ENCODE data around the gene SLC4A1AP. TPM values are rescaled to one million over a fixed set of nuclear protein-coding genes. Genes with fewer than 3 reads are reported as not detected.

Gene SLC4A1AP
- total and polyA plus RNA-seq, 2 experiments from 2014 or later = 24.3 to 29.2 TPM

GRCh38 chr2:27645197-27645596, 18.5 kb upstream of the SLC4A1AP start:
- TF ChIP-seq JUNB (IDR thresholded peaks at IDR 0.05; ENCODE audit: unreplicated experiment) (no peak), ZNF462 (CRISPR knock-in tag; IDR thresholded peaks at IDR 0.05) (no peak), ZNF114 (CRISPR knock-in tag; IDR thresholded peaks at IDR 0.05) (no peak), REST (IDR thresholded peaks at IDR 0.05; ENCODE audit: unreplicated experiment) (no peak), EZH2 (IDR thresholded peaks at IDR 0.05; ENCODE audit: low read depth, unreplicated experiment) (no peak)
- no peak overlapping the region for H3K4me2 ChIP-seq
- peaks cover 2% of the 10 kb centered on the region for H3K27me3 Mint-ChIP-seq (ENCODE audit: insufficient read depth, low read depth, poor library complexity)
- no peaks in the 10 kb centered on the region for H3K9me2 ChIP-seq (ENCODE audit: insufficient read depth)
- H3K4me1 ChIP-seq (ENCODE audit: insufficient read depth) = no peaks in the 10 kb centered on the region
- ATAC-seq (no peak), DNase-seq (ENCODE audit: low spot score) (no peak)
- no peaks in the 10 kb centered on the region for H3K79me2 ChIP-seq (replicated peaks; ENCODE audit: insufficient read depth)
- H3K27ac Mint-ChIP-seq = no peak overlapping the region
- H2AFZ ChIP-seq = no peak overlapping the region
- no peak overlapping the region for H3K27ac ChIP-seq (ENCODE audit: low read depth)
- no peaks in the 10 kb centered on the region for H3F3A ChIP-seq (replicated peaks; ENCODE audit: low read depth)
- peaks cover 26% of the 10 kb centered on the region for H3K36me3 ChIP-seq (ENCODE audit: insufficient read depth)
- H3K4me3 Mint-ChIP-seq = no peak overlapping the region
- no peak overlapping the region for H3K4me3 ChIP-seq
- no peaks in the 10 kb centered on the region for H3K9me3 Mint-ChIP-seq
- 0 out of 2 replicates have a peak, but pooled peaks cover 5% of the 10 kb centered on the region for H4K20me1 ChIP-seq (replicated peaks; ENCODE audit: insufficient read depth)
- H3K36me3 Mint-ChIP-seq (ENCODE audit: low read depth) = peaks cover 35% of the 10 kb centered on the region; the same call in 2 of the 3 replicates
- no peaks in the 10 kb centered on the region for H3K4me1 Mint-ChIP-seq
- no peaks in the 10 kb centered on the region for H3K27me3 ChIP-seq (ENCODE audit: insufficient read depth)

Data from GM23338 (cell line).